Measurements from ENCODE around the gene CELF4. TPM values are rescaled to one million over a fixed set of nuclear protein-coding genes. Genes with fewer than 3 reads are reported as not detected.

The CELF4 gene
- polyA plus RNA-seq, 1 donor, result 2.9 TPM

DNA sequence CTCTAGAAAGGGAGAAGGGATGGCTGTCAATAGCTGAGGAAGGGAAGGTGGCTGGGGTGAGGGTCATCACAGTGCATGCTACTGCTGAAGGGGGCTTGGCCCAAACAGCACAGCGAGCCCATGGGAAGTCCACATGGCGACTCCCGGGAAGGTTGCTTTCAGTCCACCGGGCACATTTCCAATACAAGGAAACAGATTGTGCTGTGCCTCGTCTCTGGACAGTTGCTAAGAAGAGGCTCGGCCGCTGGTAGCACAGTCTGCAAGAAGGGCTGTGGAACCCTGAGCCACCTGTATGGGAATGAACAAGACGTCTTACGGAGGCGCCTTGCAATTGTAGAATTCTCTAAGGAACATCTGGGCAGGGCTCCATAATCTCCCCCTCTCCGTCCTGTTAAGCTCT is 123.1 kb downstream of the CELF4 start:
- no peak for DNase-seq

DNA sequence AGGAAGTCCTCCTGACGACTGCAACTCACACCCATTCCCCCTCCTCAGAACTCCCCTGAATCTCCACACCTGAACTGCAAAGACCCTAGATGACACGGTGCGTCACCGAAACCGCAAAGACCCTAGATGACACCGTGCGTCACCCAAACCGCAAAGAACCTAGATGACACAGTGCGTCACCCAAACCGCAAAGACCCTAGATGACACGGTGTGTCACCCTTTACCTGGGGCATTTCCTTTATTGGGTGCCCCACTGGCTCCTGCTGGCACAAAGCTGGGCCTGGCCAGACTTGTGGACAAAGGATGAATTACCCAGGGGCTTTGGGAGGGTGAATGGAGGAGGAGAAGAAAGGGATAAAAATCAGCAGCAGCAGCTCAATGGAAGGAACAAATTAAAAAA is 123.8 kb downstream of the CELF4 start:
- no peak for DNase-seq

DNA sequence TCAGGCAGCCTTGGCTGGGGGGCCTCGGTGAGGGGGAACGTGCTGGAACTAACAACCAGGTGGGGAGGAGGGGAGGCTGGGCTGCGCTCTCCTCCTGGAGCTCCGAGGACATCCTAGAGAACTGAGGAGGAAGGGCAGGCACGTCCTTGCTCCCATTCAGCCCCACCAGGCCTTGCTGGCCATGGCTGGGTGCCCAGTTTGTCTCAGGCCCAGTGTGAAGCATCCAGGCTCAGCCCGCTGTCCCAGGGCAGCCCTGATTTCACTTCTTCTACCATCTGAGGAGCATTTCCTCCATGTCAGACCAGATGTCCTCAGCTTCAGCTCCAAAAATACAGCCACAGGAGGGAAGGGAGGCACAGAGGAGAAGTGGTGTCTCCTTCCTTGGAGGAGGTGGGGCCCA is 125.4 kb downstream of the CELF4 start:
- no peak for DNase-seq

DNA sequence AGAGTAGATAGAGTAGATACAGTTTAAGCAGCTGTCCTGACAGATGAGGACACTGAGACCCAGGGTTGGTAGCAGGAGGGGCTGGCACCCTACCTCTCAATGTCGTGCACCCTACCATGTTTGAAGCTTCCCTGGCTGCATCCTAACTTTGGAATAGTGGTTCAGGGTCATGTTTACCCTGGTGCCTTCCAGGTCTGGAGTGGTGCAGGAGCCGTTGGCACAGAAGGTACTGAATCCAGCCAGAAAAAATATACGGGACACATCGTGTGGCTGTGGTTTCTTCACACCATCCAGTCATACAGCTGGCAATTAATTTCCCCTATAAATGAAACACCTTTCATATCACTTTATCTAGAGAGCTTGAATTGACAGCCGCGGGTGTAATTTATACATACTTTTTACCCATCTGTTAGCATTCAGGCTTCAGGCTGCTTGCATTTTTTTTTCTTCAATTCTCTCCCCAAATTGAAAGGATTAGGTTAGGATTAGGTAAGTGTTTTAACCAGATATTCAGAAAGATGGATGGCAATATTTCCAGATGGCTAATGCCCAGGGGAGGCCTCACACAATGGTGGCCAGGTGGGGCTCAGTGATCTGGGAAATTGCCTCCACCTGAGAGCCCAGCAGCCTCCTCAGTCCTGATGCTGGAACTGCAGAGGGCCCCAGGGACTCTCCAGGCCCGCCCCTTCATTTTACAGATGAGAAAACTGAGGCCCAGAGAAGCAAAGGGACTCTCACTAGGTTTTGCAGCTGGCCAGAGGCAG is 127.0 kb downstream of the CELF4 start:
- DNase-seq, result no peak

DNA sequence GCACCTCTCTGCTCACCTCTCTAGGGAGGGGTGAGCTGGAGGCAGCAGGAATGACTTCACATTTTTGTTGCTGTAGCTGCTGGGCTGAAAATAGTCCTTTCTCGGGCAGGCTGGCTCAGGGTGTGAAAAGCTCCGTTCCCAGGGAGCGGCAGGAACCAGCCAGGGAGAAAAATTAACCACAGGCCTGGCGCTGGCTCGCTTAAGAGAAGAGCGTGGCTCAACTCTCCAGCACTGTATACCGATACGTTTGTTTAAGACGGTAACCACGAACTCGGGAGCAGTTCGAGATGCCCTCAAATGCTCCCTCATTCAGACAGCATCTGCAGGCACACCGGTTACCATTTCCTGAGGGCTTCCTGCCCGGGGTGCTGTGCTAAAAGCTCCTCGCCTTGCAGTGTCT is 129.6 kb downstream of the CELF4 start:
- no peak for DNase-seq

DNA sequence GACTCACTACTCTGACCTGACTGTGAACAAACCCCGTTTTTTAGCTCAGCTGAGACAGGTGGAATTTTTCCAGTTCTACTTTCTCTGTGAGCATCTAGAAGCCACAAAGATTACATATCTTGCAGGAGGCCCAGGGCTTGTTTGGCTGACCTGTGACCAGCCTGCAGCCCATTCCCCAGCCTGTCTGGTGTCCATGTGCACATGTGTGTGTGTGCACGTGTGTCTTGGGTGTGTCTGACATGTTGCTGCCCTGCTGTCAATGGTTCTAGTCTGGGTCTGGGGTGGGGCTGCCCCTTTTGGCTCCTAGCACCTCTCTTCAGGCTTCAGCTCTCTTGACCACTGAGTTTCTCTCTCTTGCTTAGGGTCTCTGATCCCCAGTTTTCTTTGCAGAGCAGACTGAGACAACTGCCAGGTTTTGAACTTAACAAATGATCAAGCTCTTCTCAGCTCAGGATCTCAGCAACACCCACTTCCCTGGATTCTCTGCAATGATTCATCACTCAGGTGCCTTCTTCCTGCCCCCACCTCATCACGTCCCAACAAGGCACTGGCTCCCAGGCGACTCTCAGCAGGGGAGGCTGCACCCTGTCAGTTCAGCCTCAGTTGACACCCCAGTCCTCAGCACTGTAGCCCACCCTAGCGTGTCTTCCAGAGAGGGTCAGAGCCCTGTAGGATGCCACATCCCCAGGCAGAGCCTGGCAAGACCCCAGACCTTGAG is 130.3 kb downstream of the CELF4 start:
- no peak for DNase-seq

DNA sequence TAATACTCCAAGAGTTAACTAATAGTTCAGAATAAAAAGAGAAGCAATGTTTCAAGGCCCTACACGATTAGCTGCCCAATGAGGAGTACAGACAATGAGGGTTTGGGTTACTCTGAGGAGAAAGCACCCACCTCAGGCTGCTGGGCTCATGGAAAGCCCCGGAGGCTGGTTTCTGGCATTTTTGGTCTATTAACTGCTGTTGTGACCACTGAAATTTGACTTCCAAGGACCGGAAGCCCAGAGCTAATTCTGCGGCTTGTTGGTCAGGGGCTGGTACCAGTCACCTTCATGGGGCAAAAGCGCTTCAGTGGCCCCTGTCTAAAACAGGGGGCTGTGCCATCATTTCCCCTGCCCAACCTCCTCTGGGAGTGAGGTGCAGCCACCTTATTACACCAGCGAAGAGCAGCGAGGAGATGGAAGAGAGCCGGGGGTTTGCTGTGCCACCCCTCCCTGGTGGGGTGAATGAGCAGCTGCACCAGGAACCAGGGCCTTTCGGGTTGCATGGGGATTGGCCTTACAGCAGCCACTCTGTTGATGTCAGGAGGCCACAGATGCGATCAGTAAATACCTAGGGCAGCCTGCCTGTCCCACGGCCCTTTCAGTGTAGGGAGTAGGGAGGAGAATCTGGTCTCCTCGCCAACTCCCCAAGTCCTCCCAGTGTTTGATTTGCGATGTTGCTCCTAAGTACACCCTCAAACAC is 131.3 kb downstream of the CELF4 start:
- DNase-seq, result no peak

DNA sequence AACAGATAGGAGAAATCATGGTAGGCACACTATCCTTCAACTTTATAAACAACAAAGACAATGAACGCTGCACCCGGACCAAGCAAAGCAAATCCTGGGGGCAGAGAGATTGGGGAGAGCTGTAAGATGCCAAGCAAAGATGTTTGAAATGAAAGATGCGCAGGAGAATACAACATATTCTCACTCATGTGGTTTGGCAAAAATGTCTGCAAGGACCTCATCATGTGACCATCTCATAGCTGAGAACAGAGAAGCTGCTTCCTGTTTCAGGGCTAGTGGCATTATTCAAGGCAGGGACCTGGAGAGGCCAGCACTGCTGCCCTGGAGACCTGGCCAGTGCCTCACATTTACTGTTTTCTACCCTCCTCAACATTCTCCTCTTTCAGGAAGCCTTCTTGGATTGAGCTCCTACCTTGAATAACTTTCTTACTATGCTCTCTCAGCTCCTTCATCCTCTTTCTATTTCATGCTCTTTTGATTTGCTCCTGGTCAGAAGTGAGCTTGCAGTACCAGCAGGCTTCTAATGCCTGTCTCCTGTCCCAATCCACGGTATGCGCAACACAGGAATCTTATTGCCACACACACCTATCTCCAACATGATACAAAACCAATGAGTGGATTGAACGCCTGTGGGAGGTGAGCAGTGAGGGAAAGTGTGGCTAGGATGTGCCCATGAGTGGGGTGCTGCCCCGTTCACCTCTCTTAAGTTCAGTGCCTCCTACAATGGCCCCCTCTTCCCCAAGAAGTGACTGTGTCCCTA is 133.0 kb downstream of the CELF4 start:
- no peak for DNase-seq

DNA sequence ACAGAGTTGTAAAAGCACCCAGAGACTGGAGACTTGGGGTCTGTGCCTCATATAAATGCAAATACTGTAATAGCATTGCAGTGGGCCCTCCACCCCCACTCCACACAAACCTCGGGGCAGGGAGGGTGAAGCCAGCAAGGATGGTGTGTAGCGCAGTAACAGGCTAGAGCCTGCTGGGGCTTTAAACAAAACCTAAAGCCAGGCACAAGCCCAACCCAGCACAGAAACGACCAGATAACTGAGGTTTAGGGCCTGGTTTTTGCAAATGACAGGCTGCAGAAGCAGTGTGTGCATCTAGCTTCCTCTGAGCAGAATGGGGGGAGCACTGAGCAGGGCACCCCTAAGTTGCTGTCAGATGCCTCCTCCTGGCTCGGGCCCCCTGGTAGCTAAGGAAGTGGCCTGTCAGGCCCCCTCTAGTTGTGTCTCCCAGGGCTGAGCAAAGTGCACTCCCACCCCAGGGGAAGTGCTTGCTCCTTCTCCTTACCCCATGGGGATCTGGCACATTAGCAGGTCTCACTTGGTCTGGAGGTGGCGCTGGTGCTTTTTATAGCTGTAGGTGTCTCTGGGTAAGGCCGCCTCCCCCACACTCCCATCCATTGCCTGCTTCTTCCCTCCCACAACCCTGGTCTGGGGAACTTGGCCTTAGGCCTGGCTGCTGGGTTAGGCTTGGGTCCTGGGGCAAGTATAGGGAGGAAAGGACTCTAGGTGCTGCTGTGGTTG is 135.1 kb downstream of the CELF4 start:
- DNase-seq, result no peak

DNA sequence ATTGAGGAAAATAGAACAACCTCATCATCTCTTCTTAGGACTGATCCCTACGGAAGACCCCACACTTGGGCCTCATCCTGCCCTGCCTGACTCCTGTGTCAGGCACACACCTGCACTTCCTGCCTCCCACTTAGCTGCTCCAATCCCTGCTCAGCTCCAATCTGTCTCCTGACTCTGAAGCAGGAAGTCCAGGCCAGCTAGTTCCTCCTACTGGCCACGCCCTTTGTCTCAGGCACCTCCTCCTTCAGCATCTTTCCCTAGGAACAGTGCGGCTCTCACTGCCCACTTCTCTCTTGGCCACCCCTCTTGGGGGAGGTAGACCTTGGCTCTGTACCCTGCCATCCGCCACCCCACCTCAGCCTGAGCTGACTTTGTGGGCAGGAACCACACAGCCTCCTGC is 135.8 kb downstream of the CELF4 start:
- DNase-seq, result no peak

DNA sequence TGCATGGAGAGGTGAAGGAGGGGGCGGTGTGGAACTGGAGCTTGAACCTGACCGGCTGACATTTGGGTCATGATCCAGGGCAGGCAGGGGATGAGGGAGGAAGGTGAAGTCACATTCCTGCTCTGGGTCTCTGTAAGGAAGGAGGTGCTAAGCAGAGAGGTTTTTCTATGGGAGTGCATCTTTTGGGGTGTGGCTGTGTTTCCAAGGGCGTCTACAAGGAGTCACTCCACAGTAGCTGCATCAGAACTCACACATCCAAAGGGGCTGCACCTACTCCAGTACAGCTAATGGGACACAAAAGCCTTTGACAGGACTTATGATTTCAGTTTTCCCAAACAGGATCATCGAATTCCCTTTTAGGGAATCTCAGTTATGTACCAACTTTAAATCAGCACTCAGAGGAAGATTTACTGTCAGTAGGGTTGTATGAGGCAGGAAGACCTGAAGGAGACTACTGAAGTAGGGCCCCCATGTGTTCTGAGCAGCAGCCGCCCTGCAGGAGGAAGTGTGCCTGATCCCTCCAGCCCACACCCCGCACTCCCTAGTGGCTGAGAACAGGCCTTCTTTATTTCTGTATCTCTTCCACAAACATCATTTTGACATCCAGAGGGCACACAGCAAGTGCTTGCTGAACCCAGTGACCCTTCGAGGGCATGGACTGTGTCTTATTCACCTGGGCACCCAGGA is 137.2 kb downstream of the CELF4 start:
- no peak for DNase-seq

DNA sequence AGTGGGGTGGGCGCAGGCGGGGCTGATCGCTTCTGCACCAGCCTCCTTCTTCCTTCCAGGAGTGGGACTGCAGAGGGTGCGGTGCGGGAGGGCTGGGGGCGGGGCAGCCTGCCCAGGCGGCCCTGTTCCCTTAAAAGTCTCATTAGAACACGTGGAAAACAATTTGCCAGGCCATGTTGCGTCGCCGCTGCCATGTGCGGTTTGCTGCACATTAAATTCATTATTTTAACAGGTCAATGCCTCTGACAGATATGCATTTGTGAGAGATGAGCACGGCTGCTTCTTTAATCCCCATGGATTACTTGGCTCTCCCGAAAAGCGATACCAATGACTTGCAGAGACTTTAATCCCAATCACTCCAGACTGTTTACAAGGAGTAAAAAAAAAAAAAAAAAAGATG is 139.0 kb downstream of the CELF4 start:
- DNase-seq, result no peak

DNA sequence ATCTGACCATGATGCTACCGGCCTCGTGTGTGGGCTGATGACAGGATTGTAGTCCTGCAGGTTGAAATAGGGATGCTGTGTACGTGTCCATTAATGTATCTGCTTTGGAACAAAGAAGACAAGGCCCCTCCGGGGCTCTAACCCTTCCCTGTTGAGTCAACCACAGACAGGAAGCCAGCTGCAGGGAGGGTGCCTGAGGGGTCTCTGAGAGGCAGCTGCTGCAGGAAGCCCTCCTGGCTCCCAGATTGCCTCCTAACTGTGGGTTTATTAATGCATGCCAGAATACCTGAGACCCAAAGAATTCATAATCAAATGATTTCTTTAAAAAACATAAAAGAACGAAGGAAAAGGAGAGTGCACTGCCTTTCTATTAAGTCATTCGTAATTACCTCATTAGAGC is 140.4 kb downstream of the CELF4 start:
- no peak for DNase-seq

DNA sequence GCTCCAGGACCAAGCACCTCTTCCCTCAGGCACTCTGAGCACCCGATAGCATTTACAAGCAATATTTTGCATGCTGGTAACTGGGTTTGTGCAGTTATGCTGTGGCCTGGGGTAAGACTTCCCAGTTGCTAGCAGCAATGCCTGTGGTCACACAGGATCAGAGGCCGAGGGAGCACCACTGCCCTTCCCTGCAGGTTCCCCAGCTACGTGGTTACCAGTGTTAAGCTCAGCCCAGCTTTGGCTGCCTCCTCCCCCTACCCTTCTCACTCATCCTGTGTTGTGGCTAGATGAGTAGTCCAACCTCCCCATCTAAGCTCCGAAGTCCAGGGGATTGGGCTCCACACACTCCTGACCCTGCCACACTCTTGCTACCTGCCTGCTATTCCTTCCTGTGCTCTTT is 141.1 kb downstream of the CELF4 start:
- DNase-seq, result no peak

DNA sequence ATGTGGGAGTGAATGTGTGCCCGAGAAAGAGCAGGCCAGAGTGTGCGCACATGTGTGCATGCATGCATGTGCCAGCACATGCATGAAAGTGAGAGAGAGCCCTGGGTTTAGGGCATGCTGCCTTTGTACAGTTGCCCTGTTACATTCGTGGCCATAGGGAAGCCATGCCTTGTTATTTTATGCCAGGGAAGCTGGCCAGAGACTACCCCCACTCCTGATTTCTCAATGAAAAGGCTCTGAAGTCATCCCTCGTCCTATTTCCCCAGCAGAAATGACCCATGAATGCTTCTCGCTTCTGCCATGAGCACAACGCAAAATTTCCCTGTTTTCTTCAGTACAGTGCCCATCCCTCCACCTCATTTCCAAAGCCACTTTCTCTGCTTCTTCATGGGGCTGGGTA is 143.0 kb downstream of the CELF4 start:
- no peak for DNase-seq

DNA sequence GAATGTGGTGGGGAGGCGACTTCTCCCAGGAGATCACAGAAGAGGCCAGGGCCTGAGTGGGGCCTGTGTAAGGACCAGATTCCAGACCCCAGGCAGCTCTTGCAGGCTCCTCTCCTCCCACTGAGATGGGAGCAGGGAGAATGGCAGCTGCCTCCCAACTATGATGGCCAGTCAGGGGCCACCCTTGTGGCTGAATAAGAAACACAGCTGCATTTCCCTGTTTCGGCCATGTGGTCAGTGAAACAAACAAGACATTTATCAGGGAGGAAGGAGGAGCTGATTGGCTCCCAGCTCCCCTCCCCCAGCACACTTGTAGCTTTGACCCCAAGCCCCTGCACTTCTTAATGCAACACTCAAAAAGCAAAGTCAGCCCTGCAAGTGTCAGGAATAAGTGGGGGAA is 143.5 kb downstream of the CELF4 start:
- DNase-seq, result no peak

DNA sequence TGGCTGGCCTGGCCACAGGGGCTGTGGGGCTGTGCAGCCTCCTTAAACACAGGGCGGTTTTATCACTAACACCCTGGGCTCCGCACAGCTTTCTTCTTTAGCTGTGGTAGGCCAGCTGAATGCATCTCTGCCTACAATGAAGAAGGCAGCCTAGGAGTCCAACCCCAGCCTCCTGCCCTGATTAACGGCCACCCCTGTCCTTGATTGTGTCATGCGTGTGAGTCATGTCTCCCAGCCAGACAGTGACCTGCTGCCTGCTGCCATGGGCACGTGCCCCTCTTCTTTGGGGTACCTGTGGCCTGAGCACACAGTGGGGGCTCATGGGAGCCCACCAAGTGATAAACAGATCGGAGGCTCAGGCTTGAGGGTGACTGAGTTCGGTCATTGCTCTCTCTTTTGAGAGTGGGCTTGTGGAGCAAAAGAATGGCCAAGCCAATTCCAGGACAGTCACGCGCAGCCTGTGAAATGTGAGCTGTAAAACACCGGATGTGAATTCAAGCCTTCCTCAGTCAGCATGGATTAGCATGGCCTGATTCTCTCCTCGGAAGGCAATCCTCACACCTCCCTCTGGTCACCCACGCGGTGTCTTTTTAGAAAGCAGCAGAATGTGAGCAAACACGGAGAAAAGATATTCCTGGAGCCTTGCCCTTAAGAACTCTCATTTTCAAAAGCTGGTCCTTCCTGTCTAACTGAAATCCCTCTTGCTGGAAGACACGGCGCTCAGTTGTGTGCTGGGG is 144.1 kb downstream of the CELF4 start:
- DNase-seq, result no peak

DNA sequence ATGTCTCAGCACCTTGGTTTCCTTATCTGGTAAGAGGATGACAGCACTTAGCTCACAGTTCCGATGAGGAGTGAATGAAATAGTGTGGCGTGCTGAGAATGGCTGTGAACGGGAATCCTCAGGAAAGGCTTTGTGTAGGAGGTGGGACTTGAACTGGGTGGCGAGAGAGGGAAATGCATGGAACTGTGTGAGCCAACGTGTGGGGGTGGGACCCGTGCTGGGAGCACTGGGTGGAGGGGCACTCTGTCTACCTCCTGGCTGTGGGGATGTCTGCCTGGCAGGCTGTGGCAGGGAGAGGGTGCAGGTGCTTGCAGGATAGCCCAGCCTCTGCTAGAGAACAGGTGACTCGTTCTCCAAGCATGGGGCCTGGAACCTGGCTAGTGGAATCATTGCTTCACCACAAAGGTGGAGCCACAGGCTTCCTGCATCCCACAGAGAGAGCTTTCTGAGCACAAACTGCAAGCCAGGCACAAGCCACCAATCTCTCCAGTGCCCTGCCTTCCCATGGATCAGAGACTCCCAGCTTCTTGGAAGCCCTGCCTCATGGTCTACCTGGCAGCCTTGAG is 145.2 kb downstream of the CELF4 start:
- no peak for DNase-seq

DNA sequence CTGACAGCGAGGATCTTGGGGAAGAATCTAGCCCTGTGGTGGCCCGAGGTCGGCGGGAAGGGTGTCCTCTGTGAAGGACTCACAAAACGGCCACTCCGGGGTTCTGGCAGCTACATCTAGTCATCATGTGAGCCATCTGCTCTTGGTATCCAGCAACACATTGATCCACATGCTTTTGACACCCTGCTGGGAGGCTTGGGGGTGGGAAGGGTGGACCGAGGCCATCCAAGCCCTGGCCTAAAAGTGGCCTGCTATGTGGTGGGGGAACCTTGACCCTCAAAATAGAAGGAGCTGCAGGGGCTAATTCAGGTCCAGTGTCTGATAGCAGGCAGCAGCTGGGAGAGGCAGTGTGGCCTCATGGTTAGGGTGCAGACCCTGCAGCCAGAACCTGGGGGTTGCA is 145.7 kb downstream of the CELF4 start:
- no peak for DNase-seq

DNA sequence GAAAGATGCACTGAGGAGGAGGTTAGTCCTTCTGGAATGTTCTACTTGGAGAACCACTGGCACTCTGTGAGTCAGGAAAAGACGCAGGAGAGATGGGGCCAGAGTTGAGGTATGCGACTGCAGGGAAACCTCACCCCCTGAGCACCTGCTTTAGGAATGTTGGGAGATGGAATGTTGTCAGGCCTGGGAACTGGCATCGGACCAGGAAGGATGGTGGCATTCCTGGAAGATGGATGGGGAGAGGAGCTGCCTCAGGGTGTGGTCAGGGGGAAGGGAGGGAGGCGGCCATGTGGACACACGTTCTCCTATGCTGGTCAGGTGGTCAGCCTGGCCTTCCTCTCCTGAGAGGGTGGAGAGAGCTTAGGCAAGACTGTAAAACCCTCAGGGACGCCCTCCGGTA is 146.3 kb downstream of the CELF4 start:
- no peak for DNase-seq
